ENCODE data around the gene NDST1.
"Not testable (repeated sequence)": the region's sequence is repeated elsewhere in the genome, so short reads cannot be mapped to it uniquely, and the experiment has no call there.

The NDST1 gene

GRCh38 chr5:150508828-150509227, 897 bp downstream of the NDST1 start:
- no peak for DNase-seq

DNA sequence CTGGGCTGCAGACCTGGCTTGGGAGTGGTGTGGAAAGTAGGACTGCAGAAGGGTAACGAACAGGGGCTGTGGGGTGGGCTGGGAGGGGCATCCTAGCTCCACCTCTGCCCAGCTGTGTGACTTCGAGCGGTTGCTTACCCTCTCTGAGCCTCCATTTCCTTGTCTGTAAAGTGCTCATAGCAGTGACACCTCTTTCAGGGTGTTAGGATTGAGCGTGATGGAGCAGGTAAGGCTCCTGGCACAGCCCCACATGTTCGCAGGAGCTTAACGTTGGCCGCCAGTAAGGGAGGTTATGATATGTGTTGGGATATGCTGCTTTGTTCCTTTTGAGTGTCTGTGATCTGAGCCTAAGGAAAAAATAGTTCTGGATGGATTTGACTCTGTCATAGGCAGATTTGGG, 2.1 kb downstream of the NDST1 start:
- DNase-seq = no peak

GRCh38 chr5:150510460-150511263, 2.7 kb downstream of the NDST1 start:
- DNase-seq = no peak

DNA sequence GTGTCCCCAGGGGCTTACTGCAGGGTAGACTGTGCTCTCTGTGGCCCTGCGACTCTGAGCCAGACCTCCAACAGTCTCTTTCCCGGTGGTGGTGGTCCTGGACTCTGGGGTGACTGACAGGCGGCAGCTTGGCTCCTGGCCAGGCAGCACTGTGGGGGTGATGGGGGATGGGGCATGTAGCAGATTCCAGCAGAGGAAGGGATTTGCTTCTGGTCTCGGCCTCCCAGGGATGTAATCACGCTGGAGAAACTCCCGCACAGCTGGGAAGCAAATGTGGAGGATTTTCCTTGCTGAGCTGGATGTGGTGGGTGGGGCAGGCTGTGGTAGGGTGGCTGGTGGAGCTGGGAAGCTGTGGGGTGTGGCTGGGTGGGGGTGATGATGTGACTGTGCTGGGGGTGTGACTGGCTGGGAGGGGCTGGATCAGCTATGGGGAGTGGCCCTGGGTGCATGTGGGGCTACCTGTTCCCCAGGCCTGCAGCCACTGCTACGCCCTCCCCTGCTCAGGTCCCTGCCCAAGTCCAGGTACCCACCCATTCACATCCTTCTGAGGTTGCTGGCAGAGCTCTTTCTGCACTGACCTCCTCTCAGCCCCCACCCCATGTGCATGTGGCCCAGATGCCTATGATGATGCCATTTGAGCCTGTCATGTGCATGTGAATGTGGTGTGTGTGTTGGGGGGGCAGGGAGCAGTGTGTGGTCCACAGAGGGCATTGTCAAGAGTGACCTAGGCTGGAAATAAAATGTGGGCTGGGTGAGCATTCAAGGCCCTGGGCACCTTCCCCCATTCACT, 3.8 kb downstream of the NDST1 start:
- DNase-seq = no peak

DNA sequence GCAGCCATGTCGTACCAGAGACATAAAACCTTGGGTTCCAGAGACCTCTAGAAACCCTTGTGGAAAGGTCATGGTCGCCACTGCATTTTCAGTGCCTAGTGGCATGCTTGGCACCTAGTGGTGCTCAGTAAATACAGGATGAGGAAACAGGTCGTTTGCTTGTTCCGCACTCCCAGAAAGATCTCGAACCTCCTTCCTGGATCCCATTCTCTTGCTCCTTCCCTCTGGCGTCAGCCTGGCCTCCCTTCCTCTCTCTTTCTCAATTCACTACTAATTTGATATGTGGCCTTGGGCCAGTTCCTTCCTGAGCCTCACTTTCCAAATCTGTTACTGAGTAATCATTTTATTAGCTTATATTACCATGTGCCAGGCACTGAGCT, 4.4 kb downstream of the NDST1 start:
- DNase-seq = no peak

GRCh38 chr5:150513375-150514309, 5.7 kb downstream of the NDST1 start:
- DNase-seq = no peak

DNA sequence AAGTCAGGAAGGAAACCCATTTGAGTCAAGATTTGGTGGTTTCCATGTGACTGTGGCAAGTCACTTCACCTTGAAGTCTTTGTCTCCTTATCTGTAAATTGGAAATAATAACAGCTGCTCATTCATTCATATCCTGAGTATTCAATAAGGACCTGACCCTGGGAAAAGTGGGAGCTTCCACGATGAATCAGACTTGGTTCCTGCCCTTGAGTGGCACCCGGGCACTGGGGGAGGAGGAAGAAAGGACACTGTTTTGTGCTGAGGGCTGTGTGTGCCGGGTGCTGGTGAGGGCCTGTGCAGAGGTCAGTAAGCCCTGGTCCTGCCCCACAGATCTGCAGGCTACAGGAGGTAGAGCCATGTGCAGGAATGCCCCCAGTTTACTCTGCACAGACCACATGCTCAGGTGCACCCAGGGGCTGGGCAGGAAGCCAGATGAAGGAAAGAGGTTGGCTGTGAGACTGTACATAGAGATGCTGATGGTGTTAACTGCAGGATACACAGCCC, 6.8 kb downstream of the NDST1 start:
- DNase-seq = no peak

GRCh38 chr5:150515446-150515845, 7.5 kb downstream of the NDST1 start:
- no peak for DNase-seq

- DNase-seq = no peak
Measured at GRCh38 chr5:150516011-150516410, 8.1 kb downstream of the NDST1 start.

DNA sequence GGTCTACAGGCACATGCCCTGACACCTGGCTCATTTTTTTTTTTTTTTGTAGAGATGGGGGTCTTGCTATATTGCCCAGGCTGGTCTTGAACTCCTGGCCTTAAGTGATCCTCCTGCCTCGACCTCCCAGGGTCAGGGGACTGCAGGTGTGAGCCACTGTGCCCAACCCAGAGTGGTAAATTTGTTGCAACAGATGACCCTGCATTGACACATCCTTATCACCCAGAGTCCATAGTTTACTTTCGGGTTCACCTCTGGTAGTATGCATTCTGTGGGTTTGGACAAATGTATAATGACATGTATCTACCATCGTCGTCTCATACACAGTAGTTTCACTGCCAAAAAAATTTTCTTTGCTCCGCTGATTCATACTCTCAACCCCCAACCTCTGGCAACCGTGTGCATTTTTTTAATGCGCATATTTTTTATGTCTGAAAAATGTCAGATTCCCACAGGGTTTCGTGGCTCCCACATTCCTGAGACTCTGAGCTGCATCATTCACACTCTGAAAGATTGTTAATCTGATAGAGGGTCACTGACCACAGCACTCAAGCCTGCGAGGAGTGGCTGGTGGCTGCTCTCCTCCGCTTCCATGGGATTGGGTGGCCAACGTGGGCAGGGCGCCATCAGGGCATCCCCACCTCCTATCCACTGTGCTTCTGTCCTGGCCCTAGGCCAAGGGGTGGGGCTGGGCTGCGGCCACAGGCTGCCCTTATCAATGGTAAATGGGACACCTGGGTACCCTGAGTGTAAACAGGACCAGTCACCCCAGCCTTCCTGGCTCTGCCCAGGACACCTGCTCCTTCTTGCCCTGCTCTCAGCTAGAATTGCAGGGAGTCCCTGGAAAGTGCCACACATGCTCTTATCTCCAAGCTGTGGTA, 9.6 kb downstream of the NDST1 start:
- no peak for DNase-seq

DNA sequence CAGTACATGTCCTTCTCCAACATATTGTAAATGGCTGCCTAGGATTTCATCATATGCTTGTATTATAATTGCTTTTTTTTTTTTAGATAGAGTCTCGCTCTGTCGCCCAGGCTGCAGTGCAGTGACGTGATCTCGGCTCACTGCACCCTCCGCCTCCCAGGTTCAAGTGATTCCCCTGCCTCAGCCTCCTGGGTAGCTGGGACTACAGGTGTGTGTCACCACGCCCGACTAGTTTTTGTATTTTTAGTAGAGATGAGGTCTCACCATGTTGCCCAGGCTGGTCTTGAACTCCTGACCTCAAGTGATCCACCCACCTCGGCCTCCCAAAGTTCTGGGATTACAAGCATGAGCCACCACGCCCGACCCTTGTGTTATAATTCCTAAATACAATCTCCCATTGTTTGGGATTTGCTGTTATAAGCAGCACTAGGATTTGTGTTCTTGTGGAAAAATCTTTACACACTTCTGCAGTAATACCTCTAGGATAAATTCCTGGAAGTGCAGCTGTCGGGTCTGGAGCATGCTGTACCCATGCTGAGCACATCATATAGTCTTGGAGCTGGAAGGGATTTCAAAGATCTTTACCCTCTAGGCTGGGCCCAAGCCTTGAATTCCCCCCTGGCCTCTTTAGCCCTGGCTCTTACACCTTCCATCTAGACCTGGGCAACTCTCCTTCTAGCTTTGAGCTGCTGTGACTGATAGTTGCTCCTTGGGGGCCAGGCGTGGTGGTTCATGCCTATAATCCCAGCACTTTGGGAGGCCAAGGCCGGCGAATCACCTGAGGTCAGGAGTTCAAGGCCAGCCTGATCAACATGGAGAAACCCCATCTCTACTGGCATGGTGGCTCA, 11.0 kb downstream of the NDST1 start:
- DNase-seq = not testable (repeated sequence)

GRCh38 chr5:150519560-150519945, 11.6 kb downstream of the NDST1 start:
- DNase-seq = no peak

DNA sequence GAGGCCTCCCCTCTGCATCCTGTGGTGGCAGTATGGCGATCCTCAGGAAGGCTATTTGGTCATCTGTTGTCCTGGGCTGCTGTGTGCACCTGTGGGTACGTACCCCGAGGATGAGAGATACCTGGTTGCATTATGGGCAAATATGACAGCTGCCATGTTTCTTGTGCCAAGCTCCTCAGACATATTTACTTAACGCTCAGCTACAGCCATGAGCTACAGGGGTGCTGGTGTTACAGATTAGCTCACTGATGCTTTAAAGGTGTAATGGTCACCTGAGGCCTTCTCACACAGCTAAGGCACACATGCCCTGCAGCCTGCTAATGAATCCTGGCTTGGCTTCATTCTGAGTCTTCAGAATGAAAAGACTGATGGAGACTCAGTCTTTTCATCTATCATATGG, 12.0 kb downstream of the NDST1 start:
- DNase-seq = no peak

DNA sequence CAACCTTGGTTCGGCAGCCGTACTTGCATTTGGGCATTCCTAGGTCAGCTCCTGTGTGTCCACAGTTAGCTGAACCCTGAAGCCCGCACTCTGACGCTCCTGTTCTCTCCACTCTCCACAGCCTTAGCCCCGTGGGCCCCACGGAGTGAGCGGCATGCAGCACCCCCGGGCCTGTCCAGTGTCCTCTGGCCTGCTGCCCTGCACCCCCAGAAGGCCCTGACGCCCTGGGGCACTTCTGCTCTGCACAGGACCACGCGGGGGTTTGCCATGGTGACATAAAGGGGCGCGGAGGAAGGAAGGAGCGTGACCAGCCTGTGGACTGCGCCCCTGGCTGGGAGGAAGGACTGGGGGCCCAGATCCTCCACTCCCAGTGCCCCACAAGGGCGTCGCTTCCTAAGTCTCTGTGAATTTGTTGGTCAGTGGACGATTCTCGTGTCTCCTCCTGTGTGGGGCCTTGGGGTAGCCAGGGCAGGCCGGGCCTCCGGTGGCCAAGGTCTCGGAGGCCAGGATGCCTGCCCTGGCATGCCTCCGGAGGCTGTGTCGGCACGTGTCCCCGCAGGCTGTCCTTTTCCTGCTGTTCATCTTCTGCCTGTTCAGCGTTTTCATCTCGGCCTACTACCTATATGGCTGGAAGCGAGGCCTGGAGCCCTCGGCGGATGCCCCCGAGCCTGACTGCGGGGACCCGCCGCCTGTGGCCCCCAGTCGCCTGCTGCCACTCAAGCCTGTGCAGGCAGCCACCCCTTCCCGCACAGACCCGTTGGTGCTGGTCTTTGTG, 13.0 kb downstream of the NDST1 start:
- DNase-seq = no peak

DNA sequence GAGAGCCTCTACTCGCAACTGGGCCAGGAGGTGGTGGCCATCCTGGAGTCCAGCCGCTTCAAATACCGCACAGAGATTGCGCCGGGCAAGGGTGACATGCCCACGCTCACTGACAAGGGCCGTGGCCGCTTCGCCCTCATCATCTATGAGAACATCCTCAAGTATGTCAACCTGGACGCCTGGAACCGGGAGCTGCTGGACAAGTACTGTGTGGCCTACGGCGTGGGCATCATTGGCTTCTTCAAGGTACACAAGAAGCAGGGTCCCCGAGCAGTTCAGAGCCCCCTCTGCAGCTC, 13.5 kb downstream of the NDST1 start:
- DNase-seq = no peak

DNA sequence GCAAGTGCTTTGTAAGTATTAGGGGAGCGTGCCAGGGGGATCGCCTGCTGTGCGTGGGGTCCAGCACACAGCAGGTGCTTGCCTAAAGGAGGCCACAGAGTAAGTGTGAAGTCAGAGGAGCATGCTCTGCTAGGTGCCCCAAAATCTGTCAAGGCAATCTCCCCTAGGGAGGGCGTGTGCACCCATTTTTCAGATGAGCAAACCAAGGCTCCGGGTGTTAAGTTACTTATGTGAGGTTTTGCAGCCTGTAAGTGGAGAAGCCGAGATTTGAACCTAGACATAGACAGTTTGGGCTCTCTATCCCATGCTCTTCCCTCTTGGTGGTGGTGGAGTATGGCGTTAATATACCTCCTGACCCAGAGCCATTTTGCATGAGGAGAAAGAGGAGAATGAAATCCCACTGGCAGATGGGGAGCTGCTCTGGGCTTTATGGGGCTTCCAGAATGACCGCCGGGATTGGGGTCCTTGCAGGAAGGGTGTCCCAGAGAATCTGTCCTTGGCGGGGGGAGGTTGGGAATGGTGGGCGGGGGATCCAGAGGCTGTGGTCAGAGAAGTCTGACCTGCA, 14.1 kb downstream of the NDST1 start:
- no peak for DNase-seq

DNA sequence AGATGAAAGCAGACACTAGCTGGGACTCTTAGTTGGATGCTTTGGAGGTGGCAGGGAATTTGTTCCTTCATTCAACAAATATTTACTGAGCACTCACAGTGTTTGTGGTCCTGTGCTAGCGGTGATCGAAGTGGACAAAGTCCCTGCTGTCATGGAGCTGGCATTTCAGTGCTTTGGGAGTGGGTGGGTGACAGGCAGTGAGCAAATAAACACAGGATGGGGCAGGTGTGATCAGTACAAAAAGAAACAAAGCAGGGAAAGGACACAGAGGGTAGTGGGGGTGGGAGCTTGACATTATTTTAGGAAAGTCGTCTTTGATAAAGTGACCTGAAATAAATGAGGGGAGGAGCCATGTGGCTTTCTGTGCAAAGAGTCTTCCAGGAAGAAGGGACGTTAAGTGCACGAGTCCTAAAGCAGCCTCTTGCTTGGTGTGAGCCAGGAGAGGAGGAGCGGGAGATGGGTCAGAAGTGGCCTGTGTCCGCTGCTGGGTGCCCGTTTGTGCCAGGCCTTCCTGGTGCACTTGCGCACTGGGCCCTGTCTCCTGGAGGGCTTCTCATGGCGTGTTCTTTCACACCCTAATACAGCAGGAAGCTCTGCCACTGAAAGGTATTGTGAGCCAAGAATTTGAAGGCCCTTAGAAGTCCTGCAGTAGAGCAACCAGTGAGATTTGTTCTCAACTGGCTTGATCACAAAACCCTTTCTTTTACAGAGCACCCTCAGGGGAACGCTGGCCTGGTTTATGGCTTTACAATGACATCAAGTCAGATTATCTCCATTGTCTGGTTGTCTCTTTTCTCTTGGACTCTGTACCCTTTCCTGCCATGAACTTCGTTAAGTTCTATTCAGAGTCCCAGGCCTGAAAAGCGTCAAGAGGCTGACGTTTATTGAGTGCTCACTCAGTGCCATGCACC, 14.8 kb downstream of the NDST1 start:
- DNase-seq = no peak

- DNase-seq = peak; percentile 5
Measured at GRCh38 chr5:150523472-150524350, 15.8 kb downstream of the NDST1 start.

Data from activated CD4-positive, alpha-beta T cell treated with anti-CD3 and anti-CD28 coated beads, Interleukin-2, amount 50 U/mL, for 1 hour (primary cell).